Skin of body (tissue), 2 donors: ENCODE results near the gene PLEKHG4. TPM values are rescaled to one million over a fixed set of nuclear protein-coding genes. Genes with fewer than 3 reads are reported as not detected.

Experiments
- DNase-seq: peaks from one replicate; lab custom pipeline; 2025; lab: John Stamatoyannopoulos, UW
- total RNA-seq: library from RNA; depleted of rRNA; stranded (reverse); fragments of >200 nt; gene quantifications from one replicate; pipeline ENCODE4 v1.2.3, GENCODE V29; 2014

PLEKHG4 gene
- 16.1 TPM for total RNA-seq

GRCh38 chr16:67279296-67280089 is at the start of gene PLEKHG4:
Gene PLEKHG4, plus strand, starts transcription at chr16:67279532. Its CDS starts 513 bp downstream, at chr16:67280045.
- DNase-seq = peak; percentile 50

GRCh38 chr16:67229906-67230808 is 49.2 kb upstream of the PLEKHG4 start:
- DNase-seq = no peak

- no peak for DNase-seq
These were observed 48.3 kb upstream of the PLEKHG4 start for GRCh38 chr16:67230809-67231660.

GRCh38 chr16:67233596-67233995 is 45.7 kb upstream of the PLEKHG4 start:
- no peak for DNase-seq

GRCh38 chr16:67234180-67234597 is 45.1 kb upstream of the PLEKHG4 start:
- no peak for DNase-seq

GRCh38 chr16:67235816-67236562 is 43.3 kb upstream of the PLEKHG4 start:
- DNase-seq = no peak

GRCh38 chr16:67236563-67237395 is 42.6 kb upstream of the PLEKHG4 start:
- no peak for DNase-seq

GRCh38 chr16:67237396-67238277 is 41.7 kb upstream of the PLEKHG4 start:
- no peak for DNase-seq

- no peak for DNase-seq
These were observed 41.1 kb upstream of the PLEKHG4 start for GRCh38 chr16:67238278-67238575.

GRCh38 chr16:67238806-67239470 is 40.4 kb upstream of the PLEKHG4 start:
- no peak for DNase-seq

- DNase-seq = no peak
These were observed 38.8 kb upstream of the PLEKHG4 start for GRCh38 chr16:67240506-67240905.

- no peak for DNase-seq
These were observed 38.1 kb upstream of the PLEKHG4 start for GRCh38 chr16:67241008-67241900.

GRCh38 chr16:67242138-67242730 is 37.1 kb upstream of the PLEKHG4 start:
- no peak for DNase-seq

- no peak for DNase-seq
These were observed 35.9 kb upstream of the PLEKHG4 start for GRCh38 chr16:67243481-67243880.

GRCh38 chr16:67244387-67245185 is 34.7 kb upstream of the PLEKHG4 start:
- no peak for DNase-seq

GRCh38 chr16:67245186-67245585 is 34.1 kb upstream of the PLEKHG4 start:
- no peak for DNase-seq
